Thymus (tissue), 11 donors: Measurements from ENCODE around the gene CLTB. TPM values are rescaled to one million over a fixed set of nuclear protein-coding genes. Genes with fewer than 3 reads are reported as not detected.

Experiments used
- DNase-seq, 9 donors: peaks; one replicate each; pipeline ENCODE4 v3.0.0-alpha.2; 2013; ENCODE audit warnings: low spot score in 9 of 9, low read depth in 6 of 9, missing footprints in 1 of 9
- H3K27ac ChIP-seq, 2 donors: one replicate each; pipeline ENCODE4 v1.5.1; 2013; ENCODE audit warnings: control low read depth in 1 of 2, low read depth in 1 of 2, low read length in 1 of 2, mild to moderate bottlenecking in 1 of 2, moderate library complexity in 1 of 2
- H3K27me3 ChIP-seq, 2 donors: one replicate each; pipeline ENCODE4 v1.5.1; 2013; ENCODE audit warnings: low read length in 1 of 2; ENCODE audit not compliant: control insufficient read depth in 2 of 2, insufficient read depth in 1 of 2
- H3K36me3 ChIP-seq, 2 donors: one replicate each; pipeline ENCODE4 v1.5.1; 2013; ENCODE audit warnings: low read length in 1 of 2, mild to moderate bottlenecking in 1 of 2, moderate library complexity in 1 of 2; ENCODE audit not compliant: control insufficient read depth in 2 of 2, insufficient read depth in 2 of 2
- H3K4me1 ChIP-seq, 2 donors: one replicate each; pipeline ENCODE4 v1.5.1; 2013; ENCODE audit warnings: low read length in 2 of 2; ENCODE audit not compliant: control insufficient read depth in 2 of 2, insufficient read depth in 2 of 2
- H3K4me3 ChIP-seq, 2 donors: one replicate each; pipeline ENCODE4 v1.5.1; 2013; ENCODE audit warnings: low read length in 2 of 2, control low read depth in 1 of 2, mild to moderate bottlenecking in 1 of 2
- H3K9me3 ChIP-seq, 2 donors: one replicate each; pipeline ENCODE4 v1.5.1; 2013; ENCODE audit warnings: low read length in 1 of 2, mild to moderate bottlenecking in 1 of 2; ENCODE audit not compliant: control insufficient read depth in 2 of 2, insufficient read depth in 1 of 2
- WGBS: extraction: QIAGEN DNeasy Blood & Tissue Kit; methylation state at CpG from one replicate; pipeline ENCODE4 v1.1.7; 2013; 5-methylcytosine and 5-hydroxymethylcytosine counted together
- polyA plus RNA-seq: library from polyadenylated mRNA; stranded (reverse); fragments of 200-250 nt; gene quantifications from one replicate; pipeline ENCODE4 v1.2.3, GENCODE V29; 2013
- total RNA-seq: library from RNA; stranded (reverse); fragments of 120-200 nt; gene quantifications from one replicate; pipeline ENCODE4 v1.2.4, GENCODE V29; 2013
- donor health status: healthy.

CLTB gene
- total and polyA plus RNA-seq, 2 donors: 93.3 to 129 TPM

DNA sequence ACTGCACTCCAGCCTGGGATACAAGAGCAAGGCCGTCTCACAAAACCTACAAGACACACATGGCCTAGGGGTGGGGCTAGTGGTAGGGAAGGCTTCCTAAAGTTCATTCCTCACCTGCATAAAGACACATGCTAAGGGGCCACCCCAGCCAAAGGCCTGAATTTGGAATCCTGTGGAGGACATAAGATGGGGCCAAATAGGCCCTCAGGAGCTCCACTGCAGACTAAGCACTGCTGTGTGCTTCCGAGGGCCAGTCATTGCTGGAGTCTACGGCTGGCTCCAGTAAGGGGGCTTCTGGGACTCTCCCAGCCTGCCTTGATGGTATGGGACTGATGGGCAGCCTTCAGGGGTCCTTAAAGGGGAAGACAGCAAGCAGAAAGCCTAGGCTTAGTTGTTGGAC is 33.6 kb downstream of the CLTB start:
- Histone ChIP-seq H3K36me3 (peaks cover 37 to 53% of the 10 kb centered on the region in 2 donors), H3K9me3 (no peaks in the 10 kb centered on the region), H3K27ac (no peak overlapping the region), H3K4me3 (no peak overlapping the region), H3K4me1 (peaks cover 7 to 11% of the 10 kb centered on the region in 2 donors), H3K27me3 (no peaks in the 10 kb centered on the region)
- 83% methylated on average over 3 of the region's 3 CpGs for WGBS
- no peak for DNase-seq

DNA sequence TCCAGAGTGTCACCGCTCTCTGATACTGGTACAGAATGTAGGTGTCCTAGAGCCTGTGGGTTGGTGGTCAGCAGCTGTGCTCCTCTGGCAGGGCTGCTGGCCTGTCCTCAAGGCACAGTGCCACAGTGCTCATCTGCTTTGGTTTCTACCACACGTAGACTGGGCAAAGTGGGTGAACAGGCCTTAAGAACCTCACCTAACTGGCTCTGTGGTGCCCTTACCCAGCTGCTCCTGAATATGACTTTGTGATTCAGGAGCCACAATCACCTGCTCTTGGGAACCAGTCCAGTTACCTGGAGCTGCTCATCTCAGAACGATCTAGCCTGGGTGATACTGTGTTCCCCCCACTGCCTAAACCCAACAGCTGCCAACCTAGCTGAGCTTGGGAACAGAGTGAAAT is 34.4 kb downstream of the CLTB start:
- H3K27me3 ChIP-seq: no peaks in the 10 kb centered on the region
- no peak for DNase-seq
- WGBS: 98% methylated on average over 3 of the region's 3 CpGs
- H3K9me3 ChIP-seq: no peaks in the 10 kb centered on the region
- no peak overlapping the region for H3K27ac ChIP-seq
- H3K36me3 ChIP-seq: peaks cover 37 to 53% of the 10 kb centered on the region in 2 donors
- no peak overlapping the region for H3K4me3 ChIP-seq
- peaks cover under 1 to 4% of the 10 kb centered on the region in 2 donors for H3K4me1 ChIP-seq

DNA sequence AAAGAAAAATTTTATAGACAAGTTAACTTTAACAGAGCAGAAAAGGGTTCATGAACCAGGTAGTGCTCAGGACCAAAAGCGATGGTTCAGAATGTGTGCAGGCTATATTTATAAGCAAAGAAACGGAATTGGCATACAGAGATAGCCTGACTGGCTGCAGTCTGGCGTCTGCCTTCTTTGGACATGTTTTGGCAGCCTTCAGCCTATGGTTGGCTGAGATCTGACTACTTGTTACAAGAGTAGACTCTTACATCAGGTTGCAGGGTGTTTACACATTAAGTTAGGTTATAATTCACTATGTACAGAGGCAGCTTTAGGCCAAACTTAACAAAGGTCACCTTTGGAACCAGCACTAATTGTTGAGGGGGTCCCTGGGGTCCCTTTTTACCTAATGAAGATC is 34.9 kb downstream of the CLTB start:
- DNase-seq: no peak
- no peak overlapping the region for H3K27ac ChIP-seq
- 96% methylated on average over 3 of the region's 3 CpGs for WGBS
- H3K4me3 ChIP-seq: no peak overlapping the region
- H3K9me3 ChIP-seq: no peaks in the 10 kb centered on the region
- peaks cover 37 to 51% of the 10 kb centered on the region in 2 donors for H3K36me3 ChIP-seq
- H3K4me1 ChIP-seq: no peaks in the 10 kb centered on the region
- H3K27me3 ChIP-seq: no peaks in the 10 kb centered on the region

DNA sequence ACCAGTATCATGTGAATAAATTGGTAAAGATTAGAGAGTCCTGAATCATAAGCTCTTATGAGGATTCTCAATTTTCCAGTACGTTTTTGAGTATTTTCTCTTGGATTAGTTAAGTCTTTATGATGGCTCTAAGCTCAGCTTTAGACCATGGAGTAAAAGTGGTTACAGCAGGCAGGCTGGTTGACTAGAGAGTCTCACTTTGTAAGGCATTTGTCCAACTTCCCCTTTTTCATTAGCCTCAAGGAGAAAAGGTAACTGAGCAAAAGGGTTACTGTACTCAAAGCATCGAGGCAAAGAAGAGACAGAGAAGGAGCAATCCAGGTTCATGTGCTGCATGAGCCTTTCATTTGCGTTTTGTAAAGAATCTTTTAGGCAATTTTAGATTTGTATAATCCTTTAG is 36.5 kb downstream of the CLTB start:
- no peak overlapping the region for H3K27ac ChIP-seq
- H3K4me3 ChIP-seq: no peak overlapping the region
- H3K9me3 ChIP-seq: no peaks in the 10 kb centered on the region
- DNase-seq: no peak
- H3K27me3 ChIP-seq: no peaks in the 10 kb centered on the region
- no peaks in the 10 kb centered on the region for H3K4me1 ChIP-seq
- 62% methylated on average over 3 of the region's 3 CpGs for WGBS
- H3K36me3 ChIP-seq: peaks cover 29 to 36% of the 10 kb centered on the region in 2 donors

DNA sequence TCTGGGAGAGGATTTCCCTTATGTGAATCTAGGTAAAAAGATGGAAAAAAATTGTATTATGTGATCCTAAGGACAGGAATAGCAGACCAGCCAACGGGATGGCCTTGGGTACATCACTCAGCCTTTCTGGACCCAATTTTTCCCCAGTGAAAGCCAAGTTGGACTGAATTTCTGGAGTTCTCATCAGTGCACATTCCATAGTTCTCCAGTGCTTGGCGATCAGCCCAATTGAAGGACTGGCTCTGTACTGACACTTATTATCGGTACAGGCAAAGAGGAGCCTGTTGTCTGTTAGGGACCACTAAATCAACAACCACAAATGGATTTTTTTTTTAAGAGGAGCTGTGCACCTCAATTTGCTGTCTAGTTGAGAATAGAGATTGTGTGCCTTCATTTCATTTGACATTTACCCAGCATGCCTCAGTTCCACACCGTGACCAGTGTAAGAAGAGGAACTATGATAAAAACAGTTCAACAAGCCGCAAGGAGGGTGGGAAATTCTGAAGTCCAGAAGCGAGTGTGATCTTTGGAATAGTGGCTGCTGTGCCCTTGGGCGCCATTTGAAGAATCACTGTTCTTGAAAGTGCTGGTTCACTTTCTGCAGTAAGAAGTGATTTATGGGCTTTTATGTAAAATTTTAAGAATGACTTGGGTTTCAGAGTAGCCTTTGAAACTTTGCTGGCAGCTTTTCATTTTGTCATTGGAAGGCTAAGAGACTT is 43.1 kb downstream of the CLTB start:
- H3K9me3 ChIP-seq: no peaks in the 10 kb centered on the region
- 80% methylated on average over 7 of the region's 7 CpGs for WGBS
- no peaks in the 10 kb centered on the region for H3K27me3 ChIP-seq
- no peak overlapping the region for H3K4me3 ChIP-seq
- no peaks in the 10 kb centered on the region for H3K4me1 ChIP-seq
- H3K36me3 ChIP-seq: peaks cover 3 to 8% of the 10 kb centered on the region in 2 donors
- no peak overlapping the region for H3K27ac ChIP-seq
- DNase-seq: no peak

DNA sequence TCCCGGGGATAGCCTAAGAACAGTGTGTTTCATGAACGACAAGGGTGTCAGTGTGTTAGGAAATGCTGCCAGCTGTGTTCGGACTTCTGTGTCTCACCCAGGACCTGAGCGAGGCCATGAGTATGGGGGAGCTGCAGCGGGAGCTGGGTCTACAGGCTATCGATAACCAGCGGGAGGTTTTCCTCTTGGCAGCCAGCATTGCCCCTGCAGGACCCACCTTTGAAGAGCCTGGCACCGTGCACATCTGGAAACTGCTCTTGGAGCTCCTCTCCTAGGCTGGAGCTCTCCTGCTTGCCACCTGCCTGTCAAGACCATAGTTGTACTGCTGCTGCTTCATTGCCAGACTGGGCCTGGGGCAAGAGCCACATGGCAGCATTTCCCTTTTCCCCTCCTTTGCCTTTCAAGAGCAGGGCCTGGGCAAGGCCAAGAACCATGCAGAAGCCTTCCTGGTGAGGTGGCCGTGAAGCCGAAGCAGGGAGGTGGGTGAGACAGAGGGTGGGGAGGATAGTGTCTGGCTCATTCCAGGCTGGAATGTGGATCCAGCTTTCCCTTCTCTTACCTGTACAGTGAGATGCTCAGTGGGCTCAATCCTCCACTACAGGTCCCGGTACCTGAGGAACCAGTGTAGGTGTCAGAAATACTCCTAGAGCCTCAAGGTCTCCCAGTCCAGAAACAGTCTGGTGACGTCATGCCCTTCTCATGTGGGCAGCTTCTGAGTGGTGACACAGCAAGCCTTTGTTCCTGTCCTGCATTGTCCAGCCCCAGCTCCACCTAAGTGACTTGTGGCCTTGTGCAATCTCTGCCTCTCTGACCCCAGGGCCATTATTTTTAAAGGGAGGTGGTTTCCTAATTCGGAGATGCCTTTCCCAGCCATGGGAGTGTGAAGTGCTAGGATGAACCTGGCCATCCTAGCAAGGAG is 44.5 kb downstream of the CLTB start:
- H3K9me3 ChIP-seq: no peaks in the 10 kb centered on the region
- DNase-seq: no peak
- H3K4me3 ChIP-seq: no peak overlapping the region
- no peak overlapping the region for H3K27ac ChIP-seq
- WGBS: 98% methylated on average over 13 of the region's 13 CpGs
- H3K36me3 ChIP-seq: peaks cover 3 to 8% of the 10 kb centered on the region in 2 donors
- peaks cover 0 to 6% of the 10 kb centered on the region in 2 donors for H3K27me3 ChIP-seq
- no peaks in the 10 kb centered on the region for H3K4me1 ChIP-seq

DNA sequence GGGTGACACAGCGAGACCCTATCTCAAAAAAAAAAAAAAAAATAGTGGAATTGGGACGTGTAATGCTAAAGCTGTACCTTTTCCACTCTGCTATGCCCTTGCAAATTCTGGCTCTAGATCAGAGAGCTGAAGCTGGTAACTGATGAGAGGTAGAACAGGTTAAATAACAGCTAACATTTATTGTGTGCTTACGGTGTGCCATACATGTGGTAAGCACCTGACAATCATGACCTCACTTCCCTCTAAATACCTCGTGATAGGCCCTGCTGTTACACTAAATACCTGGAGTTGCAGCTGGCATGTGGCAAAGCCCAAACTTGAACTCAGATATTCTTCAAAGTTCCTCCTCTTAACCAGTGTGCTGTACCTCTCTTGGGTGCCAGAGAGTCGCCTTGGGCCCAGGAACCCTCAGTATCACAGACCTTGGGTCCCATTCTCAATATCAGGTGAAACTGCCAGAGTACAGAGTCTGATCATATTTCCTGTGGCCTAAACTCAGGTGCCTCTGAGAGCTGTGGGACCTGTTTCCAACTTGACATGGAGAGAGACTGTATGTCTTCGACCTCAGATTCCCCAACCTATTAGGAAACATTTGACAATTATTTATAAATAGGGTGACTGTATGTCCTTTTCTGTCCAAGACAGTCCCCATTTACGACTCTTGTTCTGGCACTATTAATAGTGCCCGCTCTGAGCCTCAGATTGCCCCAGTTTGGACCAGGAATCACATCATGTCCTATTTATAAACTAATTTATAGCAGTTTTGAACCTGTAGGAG is 46.2 kb downstream of the CLTB start:
- WGBS: 96% methylated on average over 8 of the region's 8 CpGs
- Histone ChIP-seq H3K36me3 (peaks cover 3 to 8% of the 10 kb centered on the region in 2 donors), H3K27ac (no peak overlapping the region), H3K27me3 (peaks cover 0 to 19% of the 10 kb centered on the region in 2 donors), H3K4me1 (peaks cover 2 to 3% of the 10 kb centered on the region in 2 donors), H3K9me3 (no peaks in the 10 kb centered on the region), H3K4me3 (no peak overlapping the region)
- no peak for DNase-seq

DNA sequence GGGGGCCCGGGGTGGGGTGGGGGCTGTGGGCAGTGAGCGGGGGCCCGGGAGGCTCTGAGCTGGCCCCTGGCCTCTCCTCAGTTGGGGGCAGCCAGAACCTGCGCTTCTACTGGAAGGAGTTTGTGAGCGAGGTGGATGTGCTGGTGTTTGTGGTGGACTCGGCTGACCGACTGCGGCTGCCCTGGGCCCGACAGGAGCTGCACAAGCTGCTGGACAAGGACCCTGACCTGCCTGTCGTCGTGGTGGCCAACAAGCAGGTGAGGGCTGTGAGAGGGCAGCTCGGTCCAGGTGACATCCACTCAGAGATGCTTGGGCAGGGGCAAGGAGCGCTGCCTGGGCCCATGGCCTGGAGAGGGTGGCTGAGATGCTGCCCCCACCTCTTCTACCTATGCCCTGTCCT is 47.6 kb downstream of the CLTB start:
- 97% methylated on average over 13 of the region's 13 CpGs for WGBS
- Histone ChIP-seq H3K4me1 (peaks cover 5 to 7% of the 10 kb centered on the region in 2 donors), H3K27ac (no peak overlapping the region), H3K27me3 (peaks cover 0 to 31% of the 10 kb centered on the region in 2 donors), H3K9me3 (no peaks in the 10 kb centered on the region), H3K36me3 (peaks cover 3 to 8% of the 10 kb centered on the region in 2 donors), H3K4me3 (no peak overlapping the region)
- DNase-seq: no peak
